ENCODE results near the gene HPGD.

DNA sequence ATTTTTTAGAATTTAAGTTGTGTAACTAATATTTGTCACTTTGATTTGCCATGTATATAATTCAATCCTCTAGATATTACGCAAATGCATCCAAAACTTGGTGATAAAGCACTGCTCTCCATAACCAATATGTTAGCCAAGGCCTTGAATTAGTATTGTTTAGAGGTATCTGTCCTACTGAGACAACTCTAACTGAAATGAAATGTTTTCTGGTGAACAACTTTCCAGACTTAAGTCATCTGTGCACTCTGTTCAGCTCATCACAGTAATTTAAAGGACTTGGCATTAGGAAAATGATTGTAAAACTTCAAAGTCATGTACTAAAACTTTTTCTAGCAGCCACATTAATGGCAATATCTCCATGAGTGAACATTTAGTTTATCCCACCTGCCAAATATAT is 73.1 kb downstream of the HPGD start:
- TF ChIP-seq, protein P1, sequence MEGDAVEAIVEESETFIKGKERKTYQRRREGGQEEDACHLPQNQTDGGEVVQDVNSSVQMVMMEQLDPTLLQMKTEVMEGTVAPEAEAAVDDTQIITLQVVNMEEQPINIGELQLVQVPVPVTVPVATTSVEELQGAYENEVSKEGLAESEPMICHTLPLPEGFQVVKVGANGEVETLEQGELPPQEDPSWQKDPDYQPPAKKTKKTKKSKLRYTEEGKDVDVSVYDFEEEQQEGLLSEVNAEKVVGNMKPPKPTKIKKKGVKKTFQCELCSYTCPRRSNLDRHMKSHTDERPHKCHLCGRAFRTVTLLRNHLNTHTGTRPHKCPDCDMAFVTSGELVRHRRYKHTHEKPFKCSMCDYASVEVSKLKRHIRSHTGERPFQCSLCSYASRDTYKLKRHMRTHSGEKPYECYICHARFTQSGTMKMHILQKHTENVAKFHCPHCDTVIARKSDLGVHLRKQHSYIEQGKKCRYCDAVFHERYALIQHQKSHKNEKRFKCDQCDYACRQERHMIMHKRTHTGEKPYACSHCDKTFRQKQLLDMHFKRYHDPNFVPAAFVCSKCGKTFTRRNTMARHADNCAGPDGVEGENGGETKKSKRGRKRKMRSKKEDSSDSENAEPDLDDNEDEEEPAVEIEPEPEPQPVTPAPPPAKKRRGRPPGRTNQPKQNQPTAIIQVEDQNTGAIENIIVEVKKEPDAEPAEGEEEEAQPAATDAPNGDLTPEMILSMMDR (IDR thresholded peaks at IDR 0.05; ENCODE audit: low read depth, low read length, poor library complexity, severe bottlenecking) = no peak
- no peak for TF ChIP-seq EZH2phosphoT487 (IDR thresholded peaks at IDR 0.05; ENCODE audit: borderline replicate concordance, low read length)
